BE2C (cell line): ENCODE measurements around the gene FBXW2.
"Not testable (repeated sequence)": the region's sequence is repeated elsewhere in the genome, so short reads cannot be mapped to it uniquely, and the experiment has no call there.

ENCODE experiments used
- DNase-seq: peaks from one replicate; pipeline ENCODE4 v3.0.0-alpha.2; 2020
- H3K27me3 ChIP-seq: fragments of 250-450 bp; sonication (Bioruptor Pico); 2 replicates; pipeline ENCODE4 v1.5.1; 2020; ENCODE audit warnings: mild to moderate bottlenecking
- H3K36me3 ChIP-seq: fragments of 250-450 bp; sonication (Bioruptor Pico); 2 replicates; pipeline ENCODE4 v1.5.1; 2020; ENCODE audit warnings: mild to moderate bottlenecking
- H3K4me1 ChIP-seq: fragments of 250-450 bp; sonication (Bioruptor Pico); 2 replicates; pipeline ENCODE4 v1.5.1; 2020
- H3K4me3 ChIP-seq: 2 replicates; pipeline ENCODE4 v1.5.1; 2011; ENCODE audit warnings: low read depth, low read length
- H3K9me3 ChIP-seq: fragments of 250-450 bp; sonication (Bioruptor Pico); 2 replicates; pipeline ENCODE4 v1.5.1; 2020
- TF ChIP-seq, protein P1 (sequence below): IDR thresholded peaks from 2 replicates; pipeline ENCODE4 v1.5.1; 2012; ENCODE audit warnings: mild to moderate bottlenecking, low read depth, low read length

FBXW2 gene

DNA sequence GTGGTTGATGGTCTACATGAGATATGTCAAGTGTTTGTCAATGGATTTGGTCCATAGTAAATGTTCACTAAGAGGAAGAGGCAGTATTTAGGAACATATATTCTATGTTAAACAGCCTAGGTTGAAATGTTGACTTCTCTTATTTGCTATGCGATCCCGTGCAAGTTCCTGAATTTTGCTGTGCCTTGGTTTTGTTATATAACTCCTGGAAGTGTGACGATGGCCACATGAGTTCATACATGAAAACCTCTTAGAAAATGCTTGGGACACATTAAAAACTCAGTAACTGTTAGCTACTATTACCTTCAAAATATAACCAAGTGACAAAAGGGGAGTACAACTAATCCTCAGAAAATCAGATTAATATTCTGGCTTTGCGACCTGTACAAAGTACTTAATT is 21.9 kb upstream of the FBXW2 start:
- no peak for DNase-seq
- H3K36me3 ChIP-seq, result peaks cover 24% of the 10 kb centered on the region
- H3K9me3 ChIP-seq, result no peaks in the 10 kb centered on the region
- no peak overlapping the region for H3K4me3 ChIP-seq
- TF ChIP-seq, protein P1, sequence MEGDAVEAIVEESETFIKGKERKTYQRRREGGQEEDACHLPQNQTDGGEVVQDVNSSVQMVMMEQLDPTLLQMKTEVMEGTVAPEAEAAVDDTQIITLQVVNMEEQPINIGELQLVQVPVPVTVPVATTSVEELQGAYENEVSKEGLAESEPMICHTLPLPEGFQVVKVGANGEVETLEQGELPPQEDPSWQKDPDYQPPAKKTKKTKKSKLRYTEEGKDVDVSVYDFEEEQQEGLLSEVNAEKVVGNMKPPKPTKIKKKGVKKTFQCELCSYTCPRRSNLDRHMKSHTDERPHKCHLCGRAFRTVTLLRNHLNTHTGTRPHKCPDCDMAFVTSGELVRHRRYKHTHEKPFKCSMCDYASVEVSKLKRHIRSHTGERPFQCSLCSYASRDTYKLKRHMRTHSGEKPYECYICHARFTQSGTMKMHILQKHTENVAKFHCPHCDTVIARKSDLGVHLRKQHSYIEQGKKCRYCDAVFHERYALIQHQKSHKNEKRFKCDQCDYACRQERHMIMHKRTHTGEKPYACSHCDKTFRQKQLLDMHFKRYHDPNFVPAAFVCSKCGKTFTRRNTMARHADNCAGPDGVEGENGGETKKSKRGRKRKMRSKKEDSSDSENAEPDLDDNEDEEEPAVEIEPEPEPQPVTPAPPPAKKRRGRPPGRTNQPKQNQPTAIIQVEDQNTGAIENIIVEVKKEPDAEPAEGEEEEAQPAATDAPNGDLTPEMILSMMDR, result no peak
- H3K4me1 ChIP-seq, result no peaks in the 10 kb centered on the region
- H3K27me3 ChIP-seq, result no peaks in the 10 kb centered on the region

DNA sequence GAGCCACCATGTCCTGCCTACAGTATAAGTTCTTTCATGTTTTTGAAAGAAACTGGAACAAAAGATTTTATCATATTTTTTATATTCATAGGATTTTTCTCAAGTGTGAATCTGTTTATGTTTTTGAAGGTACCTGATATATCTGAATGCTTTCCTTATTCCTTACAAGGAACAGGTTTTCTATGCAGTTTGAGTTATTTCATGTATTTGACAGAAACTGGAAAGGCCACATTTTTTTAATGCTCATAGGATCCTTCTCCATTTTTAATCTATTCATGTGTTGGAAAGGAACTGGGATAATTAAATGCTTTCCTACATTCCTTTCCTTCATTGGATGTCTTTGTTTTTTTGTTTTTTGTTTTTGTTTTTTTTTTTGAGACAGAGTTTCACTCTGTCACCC is 15.7 kb upstream of the FBXW2 start:
- no peak overlapping the region for H3K4me3 ChIP-seq
- H3K9me3 ChIP-seq, result no peaks in the 10 kb centered on the region
- TF ChIP-seq, protein P1, result no peak
- H3K27me3 ChIP-seq, result no peaks in the 10 kb centered on the region
- DNase-seq, result no peak
- no peaks in the 10 kb centered on the region for H3K36me3 ChIP-seq
- no peaks in the 10 kb centered on the region for H3K4me1 ChIP-seq

DNA sequence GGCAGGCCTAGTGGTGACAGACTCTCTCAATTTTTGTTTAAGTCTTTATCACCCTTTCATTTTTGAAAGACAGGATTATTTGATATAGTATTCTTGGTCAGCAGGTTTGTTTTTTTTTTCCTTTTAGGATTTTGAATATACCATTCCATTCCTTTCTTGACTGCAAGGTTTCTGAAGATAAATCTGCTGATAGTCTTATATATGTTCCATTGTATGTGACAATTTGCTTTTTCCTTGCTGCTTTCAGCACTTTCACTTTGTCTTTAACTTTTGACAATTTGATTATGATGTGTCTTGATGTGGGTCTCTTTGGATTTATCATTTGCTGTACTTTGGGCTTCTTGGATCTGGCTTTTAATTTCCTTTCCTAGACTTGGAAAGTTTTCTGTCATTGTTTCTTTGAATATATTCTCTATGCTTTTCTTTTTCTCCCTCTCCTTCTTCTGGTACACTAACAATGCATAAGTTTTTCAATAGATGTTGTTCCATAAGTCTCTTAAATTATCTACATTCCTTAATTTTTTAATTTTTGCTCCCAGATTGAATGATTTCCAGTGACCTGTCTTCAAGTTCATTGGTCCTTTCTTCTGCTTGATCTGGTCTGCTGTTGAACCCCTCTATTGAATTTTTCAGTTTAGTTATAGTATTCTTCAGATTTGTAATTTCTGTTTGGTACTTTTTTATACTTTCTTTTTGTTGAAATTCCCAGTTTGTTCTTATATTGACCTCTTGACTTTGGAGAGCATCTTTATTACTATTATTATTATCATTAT is 14.6 kb upstream of the FBXW2 start:
- no peak for DNase-seq
- no peaks in the 10 kb centered on the region for H3K9me3 ChIP-seq

DNA sequence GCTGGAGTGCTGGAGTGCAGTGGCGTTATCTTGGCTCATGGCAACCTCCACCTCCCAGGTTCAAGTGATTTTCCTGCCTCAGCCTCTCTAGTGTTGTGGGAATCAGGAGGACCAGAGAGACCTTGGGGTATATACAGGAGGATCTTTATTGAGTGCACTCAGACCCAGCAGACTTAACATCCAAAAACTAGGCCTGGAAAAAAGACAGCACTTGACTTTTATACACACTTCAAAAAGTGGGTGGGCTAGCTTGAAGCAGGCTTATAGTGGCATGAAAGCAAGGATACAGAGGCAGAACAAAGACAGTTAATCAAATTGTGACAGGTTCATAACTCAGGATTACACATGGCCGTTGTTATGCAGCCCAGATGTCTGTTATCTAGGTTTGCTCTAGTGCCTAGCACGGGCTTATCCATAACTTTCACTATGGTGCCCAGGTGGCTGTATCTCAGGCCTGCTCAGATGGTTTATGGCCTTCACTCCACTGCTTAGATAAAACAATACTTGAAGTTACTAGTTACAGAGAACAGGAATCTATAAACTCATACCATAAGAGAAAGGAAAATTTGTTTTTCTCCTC is 11.7 kb upstream of the FBXW2 start:
- H3K27me3 ChIP-seq, H3K9me3 ChIP-seq, DNase-seq, H3K4me1 ChIP-seq, H3K36me3 ChIP-seq, H3K4me3 ChIP-seq: not testable (repeated sequence)

More for the DNA sequence above, 14.6 kb upstream of the FBXW2 start:
- Histone ChIP-seq H3K4me3 (no peak overlapping the region), H3K27me3 (no peaks in the 10 kb centered on the region), H3K36me3 (no peaks in the 10 kb centered on the region), H3K4me1 (no peaks in the 10 kb centered on the region)
- TF ChIP-seq, protein P1, result no peak

DNA sequence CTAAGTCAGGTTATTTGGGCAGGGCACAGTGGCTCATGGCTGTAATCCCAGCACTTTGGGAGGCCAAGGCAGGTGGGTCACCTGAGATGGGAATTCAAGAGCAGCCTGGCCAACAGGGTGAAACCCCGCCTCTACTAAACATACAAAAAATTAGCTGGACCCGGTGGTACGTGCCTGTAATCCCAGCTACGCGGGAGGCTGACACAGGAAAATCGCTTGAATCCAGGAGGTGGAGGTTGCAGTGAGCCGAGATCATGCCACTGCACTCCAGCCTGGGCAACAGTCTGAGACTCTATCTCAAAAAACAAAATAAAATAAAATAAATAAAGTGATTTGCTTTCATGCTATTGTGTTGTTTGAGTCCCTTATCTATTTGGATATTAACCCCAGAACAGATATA is 8.2 kb upstream of the FBXW2 start:
- Histone ChIP-seq H3K4me3 (no peak overlapping the region), H3K9me3 (no peaks in the 10 kb centered on the region), H3K4me1 (no peaks in the 10 kb centered on the region), H3K27me3 (no peaks in the 10 kb centered on the region), H3K36me3 (no peaks in the 10 kb centered on the region)
- TF ChIP-seq, protein P1, result no peak
- no peak for DNase-seq

DNA sequence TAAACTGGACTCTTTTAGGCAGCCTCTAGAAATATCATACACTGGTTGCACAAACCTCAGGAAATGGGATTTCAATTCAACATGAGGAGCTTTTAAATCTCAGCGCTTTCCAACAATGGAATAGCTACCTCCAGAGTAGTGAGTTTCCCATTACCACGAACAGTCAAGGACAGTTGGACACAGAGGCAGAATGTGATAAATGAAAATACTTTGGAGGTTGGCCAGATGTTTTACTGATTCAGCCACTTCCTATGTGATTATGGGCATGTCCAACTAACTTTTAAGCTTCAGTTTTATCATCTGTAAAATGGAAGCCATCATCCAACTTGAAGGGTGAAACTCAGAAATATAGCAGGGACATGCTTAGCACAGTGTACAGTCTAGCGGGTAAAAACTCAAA is 2.1 kb downstream of the FBXW2 start:
- no peaks in the 10 kb centered on the region for H3K4me1 ChIP-seq
- H3K9me3 ChIP-seq, result no peaks in the 10 kb centered on the region
- no peaks in the 10 kb centered on the region for H3K27me3 ChIP-seq
- no peak overlapping the region for H3K4me3 ChIP-seq
- peaks cover 25% of the 10 kb centered on the region for H3K36me3 ChIP-seq
- TF ChIP-seq, protein P1, result no peak
- DNase-seq, result no peak
